H1 (cell line): ENCODE results near the gene ZNF679. TPM values are rescaled to one million over a fixed set of nuclear protein-coding genes. Genes with fewer than 3 reads are reported as not detected.

Experiments
- CTCF ChIA-PET: fragments of 300-600 bp; sonication (Branson Sonifier 250); formaldehyde crosslinking; loops from one replicate; lab custom pipeline; 2021; ENCODE audit not compliant: partially characterized antibody; lab: Charles Lee
- POLR2A ChIA-PET: fragments of 300-600 bp; sonication (Branson Sonifier 250); formaldehyde crosslinking; loops from one replicate; lab custom pipeline; 2021; ENCODE audit warnings: inconsistent platforms; ENCODE audit not compliant: partially characterized antibody; lab: Charles Lee
- DNase-seq, 2 experiments: peaks; one replicate each; pipeline versions ENCODE4 v3.0.0 to v3.0.0-alpha.2; 2010 to 2022; ENCODE audit warnings: low spot score in 2 of 2, low read depth in 1 of 2, mixed read lengths in 1 of 2
- FAIRE-seq: peaks from 2 replicates; lab custom pipeline; 2011; peaks lifted over from hg19 to GRCh38; lab: Jason Lieb, UNC
- H2AFZ ChIP-seq: 2 replicates; pipeline ENCODE4 v1.8.1; 2012; ENCODE audit warnings: low read length, inconsistent platforms
- H2AK5ac ChIP-seq: 2 replicates; pipeline ENCODE4 v1.6.1; 2013; ENCODE audit warnings: low read depth, low read length
- H2BK120ac ChIP-seq: replicated peaks from 2 replicates; pipeline ENCODE3; 2013; ENCODE audit warnings: low read depth, low read length, inconsistent platforms
- H2BK12ac ChIP-seq: 2 replicates; pipeline ENCODE4 v1.6.1; 2013; ENCODE audit warnings: low read depth, low read length
- H2BK15ac ChIP-seq: 2 replicates; pipeline ENCODE4 v1.6.1; 2013; ENCODE audit warnings: low read length
- H2BK20ac ChIP-seq: 2 replicates; pipeline ENCODE4 v1.6.1; 2013; ENCODE audit warnings: low read length
- H2BK5ac ChIP-seq: 2 replicates; pipeline ENCODE4 v1.6.1; 2013; ENCODE audit warnings: low read depth, low read length
- H3K14ac ChIP-seq: 2 replicates; pipeline ENCODE4 v1.6.1; 2013; ENCODE audit warnings: inconsistent platforms; ENCODE audit not compliant: insufficient read length
- H3K18ac ChIP-seq: 2 replicates; pipeline ENCODE4 v1.6.1; 2013; ENCODE audit warnings: low read length; ENCODE audit errors: extremely low read depth
- H3K23ac ChIP-seq: 2 replicates; pipeline ENCODE4 v1.6.1; 2013; ENCODE audit warnings: inconsistent platforms; ENCODE audit not compliant: insufficient read length
- H3K23me2 ChIP-seq: 2 replicates; pipeline ENCODE4 v1.6.1; 2013; ENCODE audit warnings: low read depth, low read length
- H3K27ac ChIP-seq: 2 replicates; pipeline ENCODE4 v1.6.1; 2011; ENCODE audit warnings: low read depth, low read length, inconsistent platforms
- H3K27me3 ChIP-seq, 4 experiments: replicated peaks in 1 of 4; 1 replicate in 1 of 4; 2 replicates in 3 of 4; pipeline versions ENCODE4 v1.6.1 to v1.8.1; 2011 to 2013; ENCODE audit warnings: low read length in 3 of 4, mild to moderate bottlenecking in 3 of 4, inconsistent platforms in 2 of 4, mixed read lengths in 2 of 4, moderate library complexity in 1 of 4; ENCODE audit not compliant: control insufficient read depth in 3 of 4, insufficient read depth in 3 of 4; ENCODE audit errors: extremely low read depth in 1 of 4
- H3K36me3 ChIP-seq, 4 experiments: 2 replicates each; pipeline versions ENCODE4 v1.6.1 to v1.8.1; 2011 to 2013; ENCODE audit warnings: mild to moderate bottlenecking in 4 of 4, low read length in 3 of 4, moderate library complexity in 2 of 4, control low read depth in 1 of 4, inconsistent platforms in 1 of 4; ENCODE audit not compliant: insufficient read depth in 4 of 4, control insufficient read depth in 2 of 4
- H3K4ac ChIP-seq: replicated peaks from 2 replicates; pipeline ENCODE3; 2013; ENCODE audit warnings: low read length, low read depth, mixed read lengths, inconsistent platforms; ENCODE audit not compliant: insufficient read length
- H3K4me1 ChIP-seq, 4 experiments: replicated peaks in 1 of 4; 1 replicate in 1 of 4; 2 replicates in 3 of 4; pipeline versions ENCODE4 v1.6.1 to v1.8.1; 2011 to 2013; ENCODE audit warnings: low read length in 3 of 4, inconsistent platforms in 2 of 4, mixed read lengths in 1 of 4; ENCODE audit not compliant: insufficient read depth in 4 of 4, control insufficient read depth in 3 of 4
- H3K4me2 ChIP-seq, 2 experiments: 2 replicates each; pipeline versions ENCODE4 v1.6.1 to v1.8.1; 2011 to 2013; ENCODE audit warnings: low read depth in 2 of 2, low read length in 2 of 2, control low read depth in 1 of 2, inconsistent platforms in 1 of 2, mild to moderate bottlenecking in 1 of 2; ENCODE audit not compliant: insufficient read depth in 1 of 2
- H3K4me3 ChIP-seq, 4 experiments: fragments of 200-600, 300-600 bp in 1 of 4; sonication (generic), shearing (Covaris generic), sonication (Bioruptor Twin) in 1 of 4; 2 replicates each; pipeline versions ENCODE4 v1.5.1 to v1.8.1; 2011 to 2016; ENCODE audit warnings: low read length in 4 of 4, low read depth in 3 of 4, control low read depth in 2 of 4, inconsistent platforms in 2 of 4, mild to moderate bottlenecking in 2 of 4, mixed read lengths in 1 of 4, moderate library complexity in 1 of 4; ENCODE audit not compliant: insufficient read depth in 2 of 4; ENCODE audit errors: extremely low read depth in 1 of 4
- H3K56ac ChIP-seq: replicated peaks from 2 replicates; pipeline ENCODE3; 2013; ENCODE audit warnings: low read depth, mild to moderate bottlenecking, mixed read lengths, low read length, inconsistent platforms; ENCODE audit not compliant: insufficient read length
- H3K79me1 ChIP-seq: 2 replicates; pipeline ENCODE4 v1.6.1; 2013; ENCODE audit warnings: low read depth, low read length, control low read depth
- H3K79me2 ChIP-seq, 2 experiments: 2 replicates each; pipeline versions ENCODE4 v1.6.1 to v1.8.1; 2012 to 2013; ENCODE audit warnings: low read length in 2 of 2, mild to moderate bottlenecking in 2 of 2, inconsistent platforms in 1 of 2; ENCODE audit not compliant: insufficient read depth in 2 of 2, control insufficient read depth in 1 of 2
- H3K9ac ChIP-seq, 4 experiments: replicated peaks in 1 of 4; 1 replicate in 1 of 4; 2 replicates in 3 of 4; pipeline versions ENCODE4 v1.6.1 to v1.8.1; 2011 to 2013; ENCODE audit warnings: low read depth in 3 of 4, low read length in 3 of 4, control low read depth in 2 of 4, mild to moderate bottlenecking in 2 of 4, moderate library complexity in 2 of 4, inconsistent platforms in 1 of 4; ENCODE audit errors: extremely low read depth in 1 of 4
- H3K9me3 ChIP-seq, 2 experiments: 2 replicates each; pipeline versions ENCODE4 v1.6.1 to v1.8.1; 2012 to 2013; ENCODE audit warnings: mild to moderate bottlenecking in 2 of 2, moderate library complexity in 2 of 2, control low read depth in 1 of 2, inconsistent platforms in 1 of 2, low read depth in 1 of 2, low read length in 1 of 2, mixed read lengths in 1 of 2; ENCODE audit not compliant: insufficient read depth in 2 of 2
- H4K20me1 ChIP-seq, 2 experiments: replicated peaks in 1 of 2; 2 replicates each; pipeline versions ENCODE3 to v1.8.1; 2011 to 2013; ENCODE audit warnings: inconsistent platforms in 2 of 2, low read length in 2 of 2, mild to moderate bottlenecking in 1 of 2; ENCODE audit not compliant: insufficient read depth in 2 of 2, control insufficient read depth in 1 of 2
- H4K5ac ChIP-seq: 2 replicates; pipeline ENCODE4 v1.6.1; 2013; ENCODE audit warnings: low read length, low read depth, mixed read lengths, inconsistent platforms; ENCODE audit not compliant: insufficient read length
- H4K8ac ChIP-seq: 2 replicates; pipeline ENCODE4 v1.8.0; 2013; ENCODE audit warnings: mild to moderate bottlenecking, moderate library complexity, low read length, inconsistent platforms; ENCODE audit not compliant: insufficient read depth; ENCODE audit errors: extremely low read depth
- H4K91ac ChIP-seq: replicated peaks from 2 replicates; pipeline ENCODE3; 2013; ENCODE audit warnings: low read length, mixed read lengths, inconsistent platforms; ENCODE audit not compliant: insufficient read length
- JUND ChIP-seq: IDR thresholded peaks from 2 replicates; pipeline ENCODE4 v1.6.1; 2011; ENCODE audit warnings: mild to moderate bottlenecking, improper control_type of control experiment, low read length
- SP1 ChIP-seq: IDR thresholded peaks from 2 replicates; pipeline ENCODE4 v1.6.1; 2011; ENCODE audit warnings: low read depth, low read length
- SP4 ChIP-seq: IDR thresholded peaks from 2 replicates; pipeline ENCODE4 v1.6.1; 2012; ENCODE audit warnings: low read length, inconsistent platforms
- WGBS, 2 experiments: shearing (Covaris generic) in 1 of 2; methylation state at CpG; one replicate each; pipeline versions ENCODE4 v1.1.6 to v1.1.7; 2013 to 2015; ENCODE audit warnings: low lambda C conversion rate in 2 of 2, mixed read lengths in 2 of 2, inconsistent platforms in 1 of 2, low coverage in 1 of 2, missing lambda C conversion rate in 1 of 2; ENCODE audit not compliant: insufficient replicate concordance in 2 of 2, insufficient coverage in 1 of 2, insufficient read length in 1 of 2; ENCODE audit errors: extremely low coverage in 1 of 2, missing lambda C conversion rate in 1 of 2; 5-methylcytosine and 5-hydroxymethylcytosine counted together
- polyA plus RNA-seq, 7 experiments: library from polyadenylated mRNA; depleted of rRNA in 3 of 7; stranded (reverse) in 5 of 7; unstranded in 2 of 7; fragments of >200 nt in 5 of 7; fragments of 200-250 nt in 2 of 7; gene quantifications; 1 replicate in 5 of 7; 2 replicates in 1 of 7; 4 replicates in 1 of 7; pipeline versions ENCODE4 v1.2.1 to v1.2.3, GENCODE V29; 2011 to 2013; ENCODE audit warnings: missing spikeins in 2 of 7, mixed read lengths in 2 of 7
- total RNA-seq: library from RNA; stranded (reverse); fragmentation: NEBNext Ultra II Directional; extraction: Animal tissue kit (Norgen Biotek cat#: 25700); gene quantifications from 2 replicates; pipeline ENCODE4 v1.2.1, GENCODE V29; 2021
- TF ChIP-seq, protein P1 (sequence below), 3 experiments: IDR thresholded peaks; 1 replicate in 2 of 3; 2 replicates in 1 of 3; pipeline versions ENCODE4 v1.5.1 to v1.6.1; 2011; ENCODE audit warnings: low read length in 3 of 3, mild to moderate bottlenecking in 3 of 3, inconsistent platforms in 2 of 3, low read depth in 1 of 3, moderate library complexity in 1 of 3; ENCODE audit not compliant: insufficient read depth in 1 of 3; ENCODE audit errors: control extremely low read depth in 1 of 3

The ZNF679 gene
- total and polyA plus RNA-seq, 2 of the 8 experiments (the other 6 are each of a cell fraction or from before 2014, with no cell fraction given), result not detected

DNA sequence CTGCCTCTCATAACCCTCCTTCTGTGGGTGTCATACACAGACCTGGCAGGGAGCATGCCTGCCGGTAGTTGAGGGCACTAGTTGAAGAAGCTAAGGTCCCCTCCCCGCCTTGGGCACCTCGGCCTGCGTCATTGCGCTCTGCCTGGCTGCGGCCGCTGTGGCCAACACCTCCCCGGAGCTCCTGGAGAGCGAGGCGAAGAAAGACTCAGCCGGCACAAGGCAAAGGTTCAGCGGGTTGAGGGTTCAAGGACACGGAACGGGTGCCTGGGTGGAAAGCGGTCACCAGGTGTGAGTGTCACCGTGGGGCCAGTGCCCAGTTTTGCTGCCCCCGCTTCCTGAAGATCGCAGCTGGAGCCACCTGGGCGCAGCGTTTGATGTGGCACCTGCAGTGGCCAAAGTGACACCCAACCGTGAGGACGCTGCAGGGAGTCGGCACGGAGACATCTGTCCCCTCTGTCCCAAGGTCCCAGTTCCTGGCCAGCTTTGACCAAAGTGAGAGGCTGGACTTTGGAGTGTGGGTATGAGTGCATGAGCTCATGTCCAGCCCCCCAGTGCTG lies 36.0 kb upstream of the ZNF679 start:
- TF ChIP-seq, protein P1, sequence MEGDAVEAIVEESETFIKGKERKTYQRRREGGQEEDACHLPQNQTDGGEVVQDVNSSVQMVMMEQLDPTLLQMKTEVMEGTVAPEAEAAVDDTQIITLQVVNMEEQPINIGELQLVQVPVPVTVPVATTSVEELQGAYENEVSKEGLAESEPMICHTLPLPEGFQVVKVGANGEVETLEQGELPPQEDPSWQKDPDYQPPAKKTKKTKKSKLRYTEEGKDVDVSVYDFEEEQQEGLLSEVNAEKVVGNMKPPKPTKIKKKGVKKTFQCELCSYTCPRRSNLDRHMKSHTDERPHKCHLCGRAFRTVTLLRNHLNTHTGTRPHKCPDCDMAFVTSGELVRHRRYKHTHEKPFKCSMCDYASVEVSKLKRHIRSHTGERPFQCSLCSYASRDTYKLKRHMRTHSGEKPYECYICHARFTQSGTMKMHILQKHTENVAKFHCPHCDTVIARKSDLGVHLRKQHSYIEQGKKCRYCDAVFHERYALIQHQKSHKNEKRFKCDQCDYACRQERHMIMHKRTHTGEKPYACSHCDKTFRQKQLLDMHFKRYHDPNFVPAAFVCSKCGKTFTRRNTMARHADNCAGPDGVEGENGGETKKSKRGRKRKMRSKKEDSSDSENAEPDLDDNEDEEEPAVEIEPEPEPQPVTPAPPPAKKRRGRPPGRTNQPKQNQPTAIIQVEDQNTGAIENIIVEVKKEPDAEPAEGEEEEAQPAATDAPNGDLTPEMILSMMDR (IDR thresholded peaks at IDR 0.05; ENCODE audit: control extremely low read depth in 1 of 3, insufficient read depth in 1 of 3, low read depth in 1 of 3, low read length in 3 of 3), result no peak
- TF ChIP-seq JUND, result no peak
- TF ChIP-seq SP4, result no peak
- TF ChIP-seq SP1, result no peak
- no peak overlapping the region for H2BK5ac ChIP-seq
- H4K8ac ChIP-seq, result no peak overlapping the region
- H3K9ac ChIP-seq, result no peak overlapping the region
- H3K79me2 ChIP-seq, result no peaks in the 10 kb centered on the region
- H3K23me2 ChIP-seq, result no peaks in the 10 kb centered on the region
- H3K27ac ChIP-seq, result no peak overlapping the region
- H3K23ac ChIP-seq, result no peak overlapping the region
- FAIRE-seq, result no peak
- POLR2A ChIA-PET, result no interaction called here
- CTCF ChIA-PET, result no interaction called here
- no peaks in the 10 kb centered on the region for H4K20me1 ChIP-seq
- WGBS, 2 experiments, result 86% methylated on average over 20 of the region's 24 CpGs; no CpG with 5 or more reads in 1 of the 2 experiments
- no peak for DNase-seq
- H3K14ac ChIP-seq, result no peak overlapping the region
- no peaks in the 10 kb centered on the region for H3K79me1 ChIP-seq
- no peak overlapping the region for H3K18ac ChIP-seq
- no peak overlapping the region for H3K4ac ChIP-seq
- peaks cover 43 to 65% of the 10 kb centered on the region in 2 experiments for H3K9me3 ChIP-seq
- H2AFZ ChIP-seq, result no peak overlapping the region
- H2BK15ac ChIP-seq, result no peak overlapping the region
- H3K4me3 ChIP-seq, result no peak overlapping the region
- H3K36me3 ChIP-seq, result no peaks in the 10 kb centered on the region
- H4K91ac ChIP-seq, result no peak overlapping the region
- no peak overlapping the region for H4K5ac ChIP-seq
- H2AK5ac ChIP-seq, result no peak overlapping the region
- H2BK120ac ChIP-seq, result no peak overlapping the region
- H2BK12ac ChIP-seq, result no peak overlapping the region
- H3K27me3 ChIP-seq, result no peaks in the 10 kb centered on the region
- H3K4me1 ChIP-seq, result no peaks in the 10 kb centered on the region
- no peak overlapping the region for H3K56ac ChIP-seq
- no peak overlapping the region for H2BK20ac ChIP-seq
- H3K4me2 ChIP-seq, result no peak overlapping the region
